Activated T-helper 9 cell treated with anti-CD3 and anti-CD28 coated beads, Interleukin-2, amount 50 U/mL, for 16 hours (primary cell): Measurements from ENCODE around the gene TMEM30B.

Experiments used
- DNase-seq: peaks from one replicate; pipeline ENCODE4 v3.0.0-alpha.2; 2020; ENCODE audit warnings: low read depth

TMEM30B gene

GRCh38 chr14:61298824-61299223, 17.7 kb upstream of the TMEM30B start:
- no peak for DNase-seq

GRCh38 chr14:61297581-61297980, 16.4 kb upstream of the TMEM30B start:
- no peak for DNase-seq

GRCh38 chr14:61296719-61297502, 15.8 kb upstream of the TMEM30B start:
- DNase-seq: no peak

GRCh38 chr14:61296151-61296550, 15.0 kb upstream of the TMEM30B start:
- DNase-seq: no peak

- no peak for DNase-seq
These were observed 9.6 kb upstream of the TMEM30B start for GRCh38 chr14:61290701-61291100.

GRCh38 chr14:61288720-61289119, 7.6 kb upstream of the TMEM30B start:
- no peak for DNase-seq

- no peak for DNase-seq
These were observed 7.1 kb upstream of the TMEM30B start for GRCh38 chr14:61288228-61288627.

- no peak for DNase-seq
These were observed 6.1 kb upstream of the TMEM30B start for GRCh38 chr14:61287196-61287595.

- DNase-seq: no peak
These were observed 4.2 kb upstream of the TMEM30B start for GRCh38 chr14:61285364-61285763.

- no peak for DNase-seq
These were observed 2.9 kb upstream of the TMEM30B start for GRCh38 chr14:61284001-61284400.

- no peak for DNase-seq
These were observed 1.6 kb upstream of the TMEM30B start for GRCh38 chr14:61282746-61283145.

- DNase-seq: no peak
These were observed 774 bp upstream of the TMEM30B start for GRCh38 chr14:61281948-61282275.

- peak; percentile 71 for DNase-seq
These were observed 482 bp downstream of the TMEM30B start for GRCh38 chr14:61280526-61281185.

- peak; percentile 36 for DNase-seq
These were observed 1.0 kb downstream of the TMEM30B start for GRCh38 chr14:61280092-61280525.

- no peak for DNase-seq
These were observed 2.1 kb downstream of the TMEM30B start for GRCh38 chr14:61279082-61279481.

- DNase-seq: no peak
These were observed 3.4 kb downstream of the TMEM30B start for GRCh38 chr14:61277784-61278183.

- no peak for DNase-seq
These were observed 3.9 kb downstream of the TMEM30B start for GRCh38 chr14:61277232-61277631.

- DNase-seq: no peak
These were observed 9.6 kb downstream of the TMEM30B start for GRCh38 chr14:61271552-61271951.

- no peak for DNase-seq
These were observed 10.4 kb downstream of the TMEM30B start for GRCh38 chr14:61270714-61271113.

- peak; percentile 55 for DNase-seq
These were observed 11.6 kb downstream of the TMEM30B start for GRCh38 chr14:61269321-61270083.

- DNase-seq: no peak
These were observed 12.3 kb downstream of the TMEM30B start for GRCh38 chr14:61268812-61269211.

GRCh38 chr14:61266891-61267740, 14.0 kb downstream of the TMEM30B start:
- DNase-seq: no peak
